ENCODE data around the gene PPP2R3A. TPM values are rescaled to one million over a fixed set of nuclear protein-coding genes. Genes with fewer than 3 reads are reported as not detected.
"Not testable (repeated sequence)": the region's sequence is repeated elsewhere in the genome, so short reads cannot be mapped to it uniquely, and the experiment has no call there.

The PPP2R3A gene, protein sequence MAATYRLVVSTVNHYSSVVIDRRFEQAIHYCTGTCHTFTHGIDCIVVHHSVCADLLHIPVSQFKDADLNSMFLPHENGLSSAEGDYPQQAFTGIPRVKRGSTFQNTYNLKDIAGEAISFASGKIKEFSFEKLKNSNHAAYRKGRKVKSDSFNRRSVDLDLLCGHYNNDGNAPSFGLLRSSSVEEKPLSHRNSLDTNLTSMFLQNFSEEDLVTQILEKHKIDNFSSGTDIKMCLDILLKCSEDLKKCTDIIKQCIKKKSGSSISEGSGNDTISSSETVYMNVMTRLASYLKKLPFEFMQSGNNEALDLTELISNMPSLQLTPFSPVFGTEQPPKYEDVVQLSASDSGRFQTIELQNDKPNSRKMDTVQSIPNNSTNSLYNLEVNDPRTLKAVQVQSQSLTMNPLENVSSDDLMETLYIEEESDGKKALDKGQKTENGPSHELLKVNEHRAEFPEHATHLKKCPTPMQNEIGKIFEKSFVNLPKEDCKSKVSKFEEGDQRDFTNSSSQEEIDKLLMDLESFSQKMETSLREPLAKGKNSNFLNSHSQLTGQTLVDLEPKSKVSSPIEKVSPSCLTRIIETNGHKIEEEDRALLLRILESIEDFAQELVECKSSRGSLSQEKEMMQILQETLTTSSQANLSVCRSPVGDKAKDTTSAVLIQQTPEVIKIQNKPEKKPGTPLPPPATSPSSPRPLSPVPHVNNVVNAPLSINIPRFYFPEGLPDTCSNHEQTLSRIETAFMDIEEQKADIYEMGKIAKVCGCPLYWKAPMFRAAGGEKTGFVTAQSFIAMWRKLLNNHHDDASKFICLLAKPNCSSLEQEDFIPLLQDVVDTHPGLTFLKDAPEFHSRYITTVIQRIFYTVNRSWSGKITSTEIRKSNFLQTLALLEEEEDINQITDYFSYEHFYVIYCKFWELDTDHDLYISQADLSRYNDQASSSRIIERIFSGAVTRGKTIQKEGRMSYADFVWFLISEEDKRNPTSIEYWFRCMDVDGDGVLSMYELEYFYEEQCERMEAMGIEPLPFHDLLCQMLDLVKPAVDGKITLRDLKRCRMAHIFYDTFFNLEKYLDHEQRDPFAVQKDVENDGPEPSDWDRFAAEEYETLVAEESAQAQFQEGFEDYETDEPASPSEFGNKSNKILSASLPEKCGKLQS (N-terminal part only)
- total RNA-seq = 117 TPM

DNA sequence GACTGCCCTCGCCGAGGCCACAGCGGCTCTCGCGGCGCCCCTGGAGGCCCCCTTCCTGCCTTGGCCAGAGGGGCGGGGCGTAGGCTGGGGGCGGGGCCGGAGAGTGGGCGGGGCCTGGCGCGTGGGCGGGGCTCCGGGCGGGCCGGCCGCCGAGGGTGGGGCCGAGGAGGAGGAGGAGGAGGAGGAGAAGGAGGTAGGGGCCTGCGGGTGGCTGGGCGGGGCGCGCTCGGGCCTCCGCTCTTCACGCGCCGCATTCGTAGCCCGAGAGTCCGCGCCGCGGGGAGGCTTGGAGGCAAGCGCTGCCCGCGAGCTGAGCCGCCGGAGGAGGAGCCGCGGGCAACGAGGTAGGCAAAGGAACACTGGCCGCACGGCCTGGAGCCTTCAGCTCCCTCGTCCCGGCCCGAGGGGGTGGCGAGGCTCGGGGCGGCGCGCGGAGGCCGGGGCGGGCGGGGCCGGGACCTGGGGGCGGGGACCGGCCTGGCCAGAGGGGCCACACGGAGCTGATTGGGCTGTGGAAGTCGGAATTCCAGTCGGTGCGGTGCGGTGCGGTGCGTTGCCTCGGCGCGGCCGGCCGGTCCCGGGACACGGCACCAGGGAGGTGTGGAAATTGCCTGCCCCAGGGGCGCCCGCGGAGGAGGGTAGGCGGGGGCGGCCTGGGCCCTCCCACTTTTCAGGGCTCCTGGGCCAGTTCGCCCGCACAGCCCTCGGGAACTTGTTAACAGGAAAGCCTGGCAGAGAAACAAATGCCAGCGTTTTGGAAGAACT lies at the start of gene PPP2R3A:
Gene PPP2R3A, plus strand, starts transcription at position 223 of the 765 bp plus-strand sequence. CDS start 35,771 bp downstream, outside the sequence.
- peak; percentile 91 for DNase-seq

DNA sequence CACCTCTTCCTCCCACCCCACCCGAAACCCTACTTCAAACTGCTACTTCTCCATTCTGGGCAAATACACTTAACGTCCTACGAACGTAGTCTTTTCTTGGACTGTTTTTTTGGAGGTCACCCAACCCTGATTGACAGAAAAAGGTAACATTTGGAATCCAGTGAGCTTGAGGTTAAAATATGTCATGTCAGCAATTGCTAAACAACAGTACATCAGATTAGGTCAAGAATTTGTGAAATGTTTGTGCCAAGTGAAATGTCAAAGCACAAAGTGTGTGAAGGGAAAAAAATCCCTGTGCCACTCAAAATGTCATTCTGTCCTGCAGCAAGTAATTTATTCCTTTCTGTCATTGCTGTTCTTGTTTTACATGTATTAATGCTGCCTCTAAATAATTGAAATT lies 49.2 kb upstream of the PPP2R3A start:
- no peak for DNase-seq

DNA sequence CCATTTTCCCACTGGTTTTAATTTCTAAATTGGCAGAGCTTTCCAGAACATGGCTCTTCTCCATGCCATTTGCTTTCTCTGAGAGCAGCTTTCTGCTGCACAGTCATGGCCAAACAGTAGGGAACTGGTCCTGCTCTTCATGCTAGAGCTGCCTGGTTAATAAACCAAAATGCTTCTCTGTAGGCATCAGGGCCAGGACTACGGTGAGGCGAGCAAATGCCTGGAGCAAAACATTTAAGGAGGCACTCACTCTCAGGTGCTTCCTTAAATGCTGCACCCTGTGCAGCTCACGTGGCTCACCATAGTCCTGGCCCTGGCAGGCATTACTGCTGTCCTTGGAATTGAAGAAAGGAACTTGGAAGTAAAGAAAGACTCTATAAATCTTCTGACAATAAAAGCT lies 48.5 kb upstream of the PPP2R3A start:
- no peak for DNase-seq

DNA sequence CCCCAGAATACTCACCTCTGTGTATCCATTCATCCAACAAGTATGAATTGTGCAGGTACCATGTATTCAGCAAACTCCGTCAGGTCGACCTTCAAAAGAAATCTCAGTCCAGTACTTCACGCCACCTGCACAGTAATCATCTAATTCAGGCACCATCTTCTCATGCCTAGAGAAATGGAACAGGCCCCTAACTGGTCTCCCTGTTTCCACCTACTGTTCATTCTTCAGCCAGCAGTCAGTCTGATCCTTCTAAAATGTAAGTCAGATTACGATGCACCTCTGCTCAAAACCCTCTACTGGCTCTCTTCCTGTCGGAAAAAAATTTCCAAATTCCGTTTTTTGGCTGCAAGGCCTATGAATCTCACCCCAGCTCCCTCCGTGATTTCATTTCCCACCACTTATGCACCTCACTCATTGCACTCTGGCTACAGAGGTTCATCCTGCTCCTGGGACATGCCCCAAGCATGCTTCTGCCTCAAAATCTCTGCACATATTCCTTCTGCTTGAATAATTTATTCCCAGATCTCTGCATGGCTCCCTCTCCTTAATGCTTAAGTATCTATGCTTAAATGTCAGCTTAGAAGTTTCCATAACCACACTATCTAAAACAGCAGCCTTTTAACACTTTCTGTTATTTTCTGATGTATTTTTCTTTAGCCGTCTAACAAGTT lies 47.5 kb upstream of the PPP2R3A start:
- DNase-seq = no peak

DNA sequence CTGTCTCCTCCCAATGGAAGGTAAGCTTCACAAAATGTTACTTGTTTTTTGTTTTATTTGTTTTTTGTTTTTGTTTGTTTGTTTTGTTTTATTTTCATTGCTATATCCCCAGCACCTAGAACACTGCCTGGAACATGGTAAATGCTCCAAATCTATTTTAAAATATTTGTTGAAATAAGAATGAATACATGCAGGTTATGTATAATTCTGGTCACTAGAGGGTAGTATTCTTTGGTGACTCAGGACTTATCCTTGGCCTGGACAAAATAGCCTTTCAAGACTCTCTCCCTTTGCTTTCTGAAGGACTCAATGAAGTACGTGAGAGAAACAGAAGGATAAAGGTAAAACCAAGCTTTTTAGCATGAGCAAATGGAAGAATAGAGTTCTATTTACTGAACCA lies 46.9 kb upstream of the PPP2R3A start:
- peak; percentile 21 for DNase-seq

DNA sequence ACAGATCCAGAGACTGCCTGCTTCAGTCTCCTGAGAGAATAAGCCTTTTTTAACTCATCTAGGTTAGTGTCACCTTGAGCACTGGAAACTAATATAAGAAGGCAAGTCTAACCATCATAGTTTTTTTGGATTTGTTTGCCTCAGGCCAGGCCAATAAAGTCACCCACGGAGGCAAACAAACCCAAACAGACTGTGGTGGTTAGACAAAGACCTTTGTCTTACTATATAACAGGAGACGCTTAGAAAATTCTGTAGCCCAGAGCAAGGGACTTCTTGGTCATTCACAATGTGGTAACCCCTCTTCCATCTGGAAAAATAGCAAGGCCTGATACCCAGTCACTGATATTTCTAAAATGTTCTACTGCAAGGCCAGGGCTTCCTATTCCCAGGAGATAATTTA lies 45.3 kb upstream of the PPP2R3A start:
- no peak for DNase-seq

DNA sequence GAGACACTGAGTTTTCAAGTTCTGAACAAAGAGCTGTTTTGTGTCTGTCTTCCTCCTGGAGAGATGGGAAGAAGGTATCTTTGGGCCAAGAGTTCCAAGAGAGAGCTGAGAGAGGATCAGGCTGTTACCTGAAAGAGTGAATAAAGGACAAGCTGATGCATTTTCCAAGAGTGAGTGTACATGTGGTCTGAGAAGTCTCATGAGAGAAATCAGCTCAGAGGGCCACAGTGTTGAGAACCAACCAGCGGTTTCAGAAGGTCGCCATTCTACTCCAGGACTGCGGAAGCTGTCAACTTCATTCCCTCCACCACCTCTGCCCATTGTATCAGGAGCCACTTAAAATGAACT lies 42.7 kb upstream of the PPP2R3A start:
- DNase-seq = no peak

DNA sequence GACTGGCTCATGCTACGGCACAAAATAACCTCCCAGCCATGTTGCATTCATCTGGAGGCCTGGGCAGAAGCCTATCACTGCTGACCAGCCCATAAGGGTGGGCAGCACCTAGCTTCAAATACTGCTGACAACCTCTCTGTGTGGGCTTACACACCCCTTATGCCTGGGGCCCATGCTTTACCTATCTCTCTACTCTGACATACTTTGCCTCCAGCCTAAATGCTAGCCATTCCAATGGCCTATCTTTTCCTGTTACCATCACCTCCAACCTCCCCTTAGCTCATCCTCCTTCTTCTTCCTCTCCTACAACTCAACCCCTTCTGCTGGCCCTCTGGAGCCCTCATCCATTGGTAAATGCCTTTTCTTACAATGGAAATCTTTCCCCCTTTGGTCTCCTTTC lies 41.0 kb upstream of the PPP2R3A start:
- DNase-seq = no peak

DNA sequence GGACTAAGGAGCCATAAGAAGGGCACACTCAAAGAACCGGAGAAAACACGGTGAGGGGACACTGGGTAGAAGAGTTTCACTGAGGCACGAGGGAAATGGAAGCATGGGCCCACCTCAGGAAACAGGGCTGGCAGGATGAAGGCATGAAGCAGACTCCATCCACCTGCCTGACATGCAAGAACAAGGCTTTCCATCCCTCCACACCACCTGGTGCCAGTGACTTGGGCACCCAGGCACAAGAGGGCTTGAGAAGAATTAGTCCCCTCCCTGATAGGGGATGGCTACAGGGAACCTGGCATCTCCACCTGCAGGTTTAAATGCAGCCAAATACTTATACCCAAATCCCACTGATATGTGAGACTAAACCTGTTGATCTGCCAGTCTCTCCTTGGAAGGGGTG lies 38.9 kb upstream of the PPP2R3A start:
- DNase-seq = no peak

DNA sequence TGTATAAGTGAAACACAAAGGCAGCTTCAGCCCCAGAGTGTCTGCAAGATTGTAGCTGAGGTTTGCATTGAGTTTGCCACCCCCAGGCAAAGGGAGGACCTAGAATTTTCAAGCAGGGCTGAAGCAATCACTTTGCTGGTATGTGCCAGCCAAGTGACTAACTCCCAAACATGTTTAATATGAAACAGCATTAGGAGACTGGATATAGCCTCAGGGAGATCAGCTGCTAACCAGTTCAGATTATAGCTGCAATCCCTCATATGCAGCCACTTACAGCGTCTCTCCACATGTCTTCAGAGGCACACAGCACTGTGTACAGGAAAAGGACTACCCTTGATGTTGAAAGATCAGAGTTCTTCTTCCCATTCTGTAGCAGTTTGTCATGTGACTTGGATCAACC lies 38.4 kb upstream of the PPP2R3A start:
- DNase-seq = no peak

DNA sequence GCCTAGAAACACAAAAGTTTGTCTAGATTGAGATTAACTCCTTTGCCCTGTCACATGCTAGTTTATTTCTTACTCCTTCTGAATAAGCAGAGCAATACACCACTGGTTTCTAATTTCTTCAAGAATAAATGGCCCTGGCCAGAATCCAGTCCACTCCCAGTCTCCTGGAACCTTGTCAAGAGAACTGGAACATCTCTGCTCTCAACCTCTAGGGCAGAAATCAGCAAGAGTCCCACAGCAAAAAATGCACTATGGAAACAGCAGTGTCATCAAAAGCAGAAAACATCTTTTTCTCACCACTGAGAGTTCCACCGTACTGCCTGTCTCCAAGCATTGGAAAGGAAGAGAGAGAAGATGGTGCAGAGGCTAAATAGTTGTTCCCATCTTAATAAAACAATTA lies 35.9 kb upstream of the PPP2R3A start:
- DNase-seq = peak; percentile 75

DNA sequence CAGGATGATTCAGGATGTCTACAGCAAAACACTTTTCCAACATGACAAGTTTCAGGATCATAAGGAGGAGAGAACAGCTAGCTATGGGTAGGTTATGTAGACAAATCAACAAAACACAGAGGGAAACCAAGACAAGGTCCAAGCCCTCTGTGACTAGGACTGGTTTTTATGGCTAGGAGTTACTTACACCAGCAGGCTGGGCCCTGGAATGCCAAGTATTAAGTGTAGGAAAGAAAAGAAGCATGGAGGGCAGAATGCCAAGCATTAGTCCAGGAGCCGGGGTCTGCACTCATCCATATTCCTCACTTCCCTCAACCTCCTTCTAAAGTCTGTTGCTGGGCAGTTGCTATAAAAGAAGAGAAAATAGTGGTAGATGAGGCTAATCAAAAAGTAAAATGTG lies 35.3 kb upstream of the PPP2R3A start:
- DNase-seq = peak; percentile 58

DNA sequence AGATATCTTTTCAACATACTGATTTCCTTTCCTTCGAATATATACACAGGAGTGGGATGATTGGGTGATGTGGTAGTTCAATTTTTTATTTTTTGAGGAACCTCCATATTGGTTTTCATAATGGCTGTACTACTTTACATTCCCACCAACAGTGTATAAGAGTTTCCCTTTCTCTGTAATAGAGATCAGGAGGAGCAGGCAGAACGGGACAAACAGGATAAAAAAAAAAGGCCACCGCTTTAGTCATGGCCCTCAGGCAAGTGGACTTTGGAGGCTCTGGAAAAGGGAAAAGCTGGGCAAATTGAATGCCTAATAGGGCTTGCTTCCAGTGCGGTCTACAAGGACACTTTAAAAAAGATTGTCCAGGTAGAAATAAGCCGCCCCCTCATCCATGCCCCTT lies 30.4 kb upstream of the PPP2R3A start:
- DNase-seq = not testable (repeated sequence)

DNA sequence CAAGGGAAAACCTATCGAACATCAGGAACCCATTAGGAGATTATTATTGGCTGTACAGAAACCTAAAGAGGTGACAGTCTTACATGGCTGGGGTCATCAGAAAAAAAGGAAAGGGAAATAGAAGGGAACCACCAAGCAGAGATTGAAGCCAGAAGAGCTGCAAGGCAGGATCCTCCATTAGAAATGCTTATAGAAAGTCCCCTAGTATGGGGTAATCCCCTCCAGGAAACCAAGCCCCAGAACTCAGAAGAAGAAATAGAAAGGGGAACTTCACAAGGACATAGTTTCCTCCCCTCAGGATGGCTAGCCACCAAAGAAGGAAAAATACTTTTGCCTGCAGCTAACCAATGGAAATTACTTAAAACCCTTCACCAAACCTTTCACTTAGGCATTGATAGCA lies 27.8 kb upstream of the PPP2R3A start:
- DNase-seq = not testable (repeated sequence)

DNA sequence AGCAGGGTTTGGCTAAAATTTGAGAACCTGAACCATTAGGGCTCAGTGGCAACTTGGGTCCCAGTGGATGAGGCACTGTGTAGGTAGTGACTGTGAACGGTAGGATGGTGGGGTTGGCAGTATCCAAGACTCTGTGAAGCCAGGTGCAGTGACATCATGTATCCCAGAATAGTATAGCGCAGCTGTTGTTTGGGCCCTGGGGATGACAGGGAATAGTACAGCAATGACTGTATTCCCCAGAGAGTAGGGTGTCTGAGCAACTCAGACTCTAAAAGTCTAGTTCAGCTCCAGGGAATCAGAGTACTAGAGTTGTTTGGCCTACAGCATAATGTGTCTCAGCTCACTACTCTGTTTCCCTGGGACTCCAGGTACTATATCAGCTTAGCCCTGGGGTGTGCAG lies 20.7 kb upstream of the PPP2R3A start:
- peak; percentile 56 for DNase-seq

DNA sequence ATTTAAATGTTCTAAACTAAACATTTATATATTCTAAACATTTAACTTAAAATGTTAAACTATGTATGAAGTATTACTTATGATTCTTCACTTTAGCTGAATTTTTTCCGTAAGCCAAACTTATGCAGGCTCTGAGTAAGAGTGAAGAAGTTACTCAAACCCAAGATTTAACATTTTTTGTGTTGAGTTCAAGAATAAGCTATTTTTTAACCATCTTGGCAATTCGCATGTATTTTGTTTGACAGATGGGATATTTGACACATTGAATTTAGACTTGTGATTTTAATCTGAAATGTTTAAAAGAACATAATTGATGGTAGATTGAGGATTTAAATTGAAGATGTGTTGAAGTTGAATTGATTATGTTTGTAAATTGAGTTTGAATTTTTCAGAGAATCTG lies 14.6 kb upstream of the PPP2R3A start:
- no peak for DNase-seq

DNA sequence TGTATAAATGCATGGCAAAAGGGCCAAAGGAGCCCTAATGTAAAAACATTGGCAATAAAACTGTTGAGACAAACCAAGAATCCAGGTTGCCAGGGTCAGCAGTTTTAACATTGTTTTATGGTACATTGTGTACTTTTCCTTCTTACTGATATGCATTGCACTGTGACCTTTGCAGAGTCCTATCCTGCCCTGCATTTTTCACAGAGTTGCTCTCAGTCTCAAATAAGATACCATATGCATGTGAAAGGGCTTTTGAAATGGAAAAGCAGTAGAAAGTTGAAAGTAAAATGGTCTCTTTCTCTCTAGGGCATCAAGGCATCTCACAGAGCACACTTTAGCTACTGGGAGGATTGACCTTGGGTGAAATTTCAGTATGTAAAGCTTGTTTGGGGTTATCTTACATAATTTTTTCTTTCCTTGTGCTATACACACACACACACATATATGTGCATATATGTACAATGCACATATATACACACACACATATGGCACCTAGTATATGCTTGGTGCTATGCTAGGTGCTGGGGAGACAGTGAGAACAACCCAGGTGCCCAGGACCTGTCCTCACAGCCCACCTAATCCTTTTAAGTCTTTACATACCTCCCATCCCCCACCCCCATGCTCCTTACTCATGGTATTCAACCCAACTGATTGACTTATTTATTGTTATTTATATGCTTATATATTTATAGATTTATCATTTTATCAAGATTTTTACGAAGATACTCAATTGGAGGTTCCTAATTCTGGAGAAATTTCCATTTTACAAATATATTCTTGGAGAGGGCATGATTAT lies 1.2 kb upstream of the PPP2R3A start:
- DNase-seq = no peak

DNA sequence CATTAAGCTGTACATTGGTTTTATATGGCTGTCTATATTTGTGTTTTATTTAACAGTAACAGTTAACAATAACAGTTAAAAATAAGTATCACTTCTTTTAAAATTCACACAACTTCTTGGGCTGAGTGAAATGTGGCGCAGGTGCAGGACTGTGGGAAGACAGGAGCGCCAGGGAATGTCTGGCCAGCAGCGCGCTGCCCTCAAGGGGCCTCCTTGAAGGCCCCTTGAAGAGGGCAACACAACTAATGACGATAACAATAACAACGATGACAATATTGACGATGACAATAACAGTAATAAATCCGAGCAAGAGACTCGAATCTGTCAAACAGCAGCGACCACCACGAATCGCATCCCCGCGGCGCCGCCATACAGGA lies 411 bp upstream of the PPP2R3A start:
- DNase-seq = no peak

DNA sequence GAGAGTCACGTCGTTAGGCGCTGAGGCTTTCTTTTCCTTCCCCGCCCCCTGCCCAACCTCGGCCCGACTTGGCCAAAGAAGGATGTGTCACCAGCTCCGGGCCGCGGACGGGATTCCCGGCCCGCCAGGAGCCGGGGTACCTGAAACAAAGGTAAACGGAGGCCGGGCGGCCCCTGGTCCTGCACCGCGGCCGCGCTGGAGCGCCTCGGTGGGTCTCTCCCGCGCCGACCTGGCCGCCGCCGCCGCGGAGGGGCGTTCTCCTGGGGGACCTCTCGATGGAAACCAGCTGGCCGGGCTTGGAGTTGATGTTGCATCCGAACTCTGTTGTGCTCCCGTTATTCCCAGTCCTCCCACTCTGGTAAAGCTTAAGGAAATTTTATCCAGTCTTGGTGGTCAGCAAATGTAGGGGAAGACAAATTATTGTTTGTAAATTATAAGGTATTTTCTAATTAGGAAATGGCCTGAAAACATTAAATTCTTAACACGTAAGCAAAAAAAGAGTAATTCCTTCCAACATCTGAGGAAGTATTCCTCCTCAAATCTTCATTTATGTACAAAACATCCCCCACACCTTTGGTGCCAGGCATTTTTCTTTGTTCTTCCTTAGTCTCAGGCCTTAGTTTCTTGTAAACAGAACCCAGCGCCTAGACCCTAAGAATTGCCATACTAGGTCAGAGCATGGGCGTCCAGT lies 888 bp downstream of the PPP2R3A start:
- DNase-seq = peak; percentile 73

DNA sequence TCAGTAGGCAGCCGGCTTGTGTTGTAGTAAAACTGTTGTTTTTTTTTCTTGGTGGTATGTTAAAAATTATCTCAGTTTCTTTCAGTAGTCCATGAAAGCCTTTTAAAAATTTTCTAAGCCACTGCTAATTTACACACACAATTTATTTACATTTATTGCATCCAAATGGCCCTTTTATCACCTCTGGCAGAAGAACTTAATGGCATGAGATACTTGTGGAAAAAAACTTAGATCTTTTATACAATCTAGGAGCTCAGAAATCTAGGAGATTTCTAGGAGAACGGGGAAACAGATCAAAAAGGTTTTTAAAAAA lies 1.4 kb downstream of the PPP2R3A start:
- no peak for DNase-seq

Data from tongue (tissue), 2 donors.